IMR-90 (cell line): Measurements from ENCODE around the gene IQCF2. TPM values are rescaled to one million over a fixed set of nuclear protein-coding genes. Genes with fewer than 3 reads are reported as not detected.
"Not testable (repeated sequence)": the region's sequence is repeated elsewhere in the genome, so short reads cannot be mapped to it uniquely, and the experiment has no call there.

Experiments used
- ATAC-seq: fragments of 200-7000 bp; cut with Tn5 transposase; 2 replicates; pipeline ENCODE4 v1.9.1; 2020; ENCODE audit warnings: low read depth, mild to moderate bottlenecking, moderate library complexity
- BruUV-seq: library from RNA; stranded (reverse); fragments of 400-500 nt; replicated peaks from 2 replicates; lab custom pipeline; 2021; lab: Mats Ljungman, UMichigan
- CTCF ChIA-PET: fragments of 300-600 bp; formaldehyde crosslinking; extraction: SDS; loops from one replicate; lab custom pipeline; 2021; ENCODE audit warnings: antibody characterized with exemption; lab: Yijun Ruan, JAX
- POLR2A ChIA-PET: fragments of 300-600 bp; sonication (Branson Sonifier 250); formaldehyde crosslinking; loops from one replicate; lab custom pipeline; 2022; ENCODE audit warnings: antibody characterized with exemption; ENCODE audit not compliant: unreplicated experiment; lab: Charles Lee
- DNase-seq: peaks from one replicate; pipeline ENCODE4 v3.0.0; 2013
- H2AFZ ChIP-seq: replicated peaks from 2 replicates; pipeline ENCODE3; 2013; ENCODE audit warnings: low read length, mild to moderate bottlenecking; ENCODE audit not compliant: poor library complexity
- H2AK5ac ChIP-seq: 2 replicates; pipeline ENCODE4 v1.6.1; 2013; ENCODE audit warnings: low read depth, low read length, inconsistent platforms
- H2AK9ac ChIP-seq: replicated peaks from 2 replicates; pipeline ENCODE3; 2013; ENCODE audit warnings: mild to moderate bottlenecking, low read depth, low read length, moderate library complexity; ENCODE audit not compliant: poor library complexity
- H2BK120ac ChIP-seq: 2 replicates; pipeline ENCODE4 v1.6.1; 2013; ENCODE audit warnings: low read depth, low read length, inconsistent platforms
- H2BK15ac ChIP-seq: 3 replicates; pipeline ENCODE4 v1.6.1; 2013; ENCODE audit warnings: low read depth, low read length, inconsistent platforms
- H2BK20ac ChIP-seq: 2 replicates; pipeline ENCODE4 v1.6.1; 2013; ENCODE audit warnings: low read depth, mild to moderate bottlenecking, inconsistent platforms, low read length, moderate library complexity
- H2BK5ac ChIP-seq: 2 replicates; pipeline ENCODE4 v1.6.1; 2013; ENCODE audit warnings: mild to moderate bottlenecking, low read depth, low read length, inconsistent platforms; ENCODE audit not compliant: poor library complexity, severe bottlenecking
- H3K14ac ChIP-seq: replicated peaks from 2 replicates; pipeline ENCODE4 v1.6.1; 2013; ENCODE audit warnings: low read depth, low read length, inconsistent platforms
- H3K18ac ChIP-seq: 2 replicates; pipeline ENCODE4 v1.6.1; 2013; ENCODE audit warnings: low read depth, low read length, control low read depth
- H3K23ac ChIP-seq: 2 replicates; pipeline ENCODE4 v1.6.1; 2013; ENCODE audit warnings: low read depth, low read length, inconsistent platforms
- H3K27ac ChIP-seq: 2 replicates; pipeline ENCODE4 v1.5.1; 2013; ENCODE audit warnings: mild to moderate bottlenecking, control low read depth, low read length; ENCODE audit not compliant: insufficient read depth
- H3K27me3 ChIP-seq: 2 replicates; pipeline ENCODE4 v1.6.1; 2013; ENCODE audit warnings: low read length; ENCODE audit not compliant: control insufficient read depth, insufficient read depth
- H3K36me3 ChIP-seq: 2 replicates; pipeline ENCODE4 v1.6.1; 2013; ENCODE audit warnings: low read length, mixed read lengths; ENCODE audit not compliant: control insufficient read depth, insufficient read depth
- H3K4ac ChIP-seq: 2 replicates; pipeline ENCODE4 v1.6.1; 2013; ENCODE audit warnings: low read depth, low read length, inconsistent platforms
- H3K4me1 ChIP-seq: 2 replicates; pipeline ENCODE4 v1.6.1; 2013; ENCODE audit warnings: low read length, mixed read lengths; ENCODE audit not compliant: control insufficient read depth, insufficient read depth
- H3K4me2 ChIP-seq: 2 replicates; pipeline ENCODE4 v1.6.1; 2013; ENCODE audit warnings: low read depth, mild to moderate bottlenecking, control low read depth, low read length, moderate library complexity
- H3K4me3 ChIP-seq: 2 replicates; pipeline ENCODE4 v1.5.1; 2013; ENCODE audit warnings: low read depth, mild to moderate bottlenecking, control low read depth, low read length, moderate library complexity; ENCODE audit not compliant: insufficient read depth
- H3K56ac ChIP-seq: 2 replicates; pipeline ENCODE4 v1.6.1; 2013; ENCODE audit warnings: low read length, inconsistent platforms; ENCODE audit not compliant: insufficient read depth; ENCODE audit errors: extremely low read depth
- H3K79me1 ChIP-seq, 2 experiments: 2 replicates each; pipeline ENCODE4 v1.6.1; 2013; ENCODE audit warnings: low read length in 2 of 2, inconsistent platforms in 1 of 2, low read depth in 1 of 2
- H3K9ac ChIP-seq: 2 replicates; pipeline ENCODE4 v1.6.1; 2013; ENCODE audit warnings: low read depth, low read length, control low read depth
- H3K9me1 ChIP-seq: 2 replicates; pipeline ENCODE4 v1.6.1; 2013; ENCODE audit warnings: low read length, inconsistent platforms; ENCODE audit not compliant: insufficient read depth
- H3K9me3 ChIP-seq: 2 replicates; pipeline ENCODE4 v1.6.1; 2013; ENCODE audit warnings: low read length; ENCODE audit not compliant: control insufficient read depth, insufficient read depth
- H4K20me1 ChIP-seq: 2 replicates; pipeline ENCODE4 v1.6.1; 2013; ENCODE audit warnings: low read length, inconsistent platforms; ENCODE audit not compliant: insufficient read depth
- H4K5ac ChIP-seq: 2 replicates; pipeline ENCODE4 v1.6.1; 2013; ENCODE audit warnings: mild to moderate bottlenecking, low read depth, low read length, control low read depth
- H4K8ac ChIP-seq, 2 experiments: 2 replicates each; pipeline ENCODE4 v1.6.1; 2013; ENCODE audit warnings: low read depth in 2 of 2, low read length in 2 of 2, control low read depth in 1 of 2, inconsistent platforms in 1 of 2
- H4K91ac ChIP-seq: 2 replicates; pipeline ENCODE4 v1.6.1; 2013; ENCODE audit warnings: low read depth, low read length, inconsistent platforms; ENCODE audit not compliant: insufficient read depth
- WGBS, 2 experiments: methylation state at CpG; one replicate each; pipeline versions ENCODE4 v1.1.5 to v1.1.7; 2013; ENCODE audit warnings: missing lambda C conversion rate in 2 of 2; ENCODE audit not compliant: insufficient read length in 1 of 2; ENCODE audit errors: extremely low coverage in 2 of 2; 5-methylcytosine and 5-hydroxymethylcytosine counted together
- dilution Hi-C: fragments of 300-500 bp; cut with HindIII; formaldehyde crosslinking; loops from one replicate; pipeline ENCODE4 v1.14.3; 2018; ENCODE audit warnings: low sequenced_read_pairs; ENCODE audit not compliant: unreplicated experiment
- in situ Hi-C: fragments of 300-500 bp; cut with MboI; formaldehyde crosslinking; loops from 3 replicates; pipeline ENCODE4 v1.14.3; 2019; ENCODE audit warnings: low sequenced_read_pairs, inconsistent platforms, mixed read lengths
- intact Hi-C: fragments of 100-400 bp; cut with micrococcal nuclease; formaldehyde crosslinking; loops from 2 replicates; pipeline ENCODE4 v1.10.0; 2022
- polyA plus RNA-seq, 3 experiments: library from polyadenylated mRNA; depleted of rRNA; stranded (reverse); fragments of >200 nt; gene quantifications; 2 replicates each; pipeline ENCODE4 v1.2.3, GENCODE V29; 2012; ENCODE audit warnings: low replicate concordance in 1 of 3
- total RNA-seq: library from RNA; depleted of rRNA; stranded (reverse); fragments of >200 nt; gene quantifications from 2 replicates; pipeline ENCODE4 v1.2.3, GENCODE V29; 2012

The IQCF2 gene
- total and polyA plus RNA-seq, 2 of the 4 experiments (the other 2 are of a cell fraction), result not detected

DNA sequence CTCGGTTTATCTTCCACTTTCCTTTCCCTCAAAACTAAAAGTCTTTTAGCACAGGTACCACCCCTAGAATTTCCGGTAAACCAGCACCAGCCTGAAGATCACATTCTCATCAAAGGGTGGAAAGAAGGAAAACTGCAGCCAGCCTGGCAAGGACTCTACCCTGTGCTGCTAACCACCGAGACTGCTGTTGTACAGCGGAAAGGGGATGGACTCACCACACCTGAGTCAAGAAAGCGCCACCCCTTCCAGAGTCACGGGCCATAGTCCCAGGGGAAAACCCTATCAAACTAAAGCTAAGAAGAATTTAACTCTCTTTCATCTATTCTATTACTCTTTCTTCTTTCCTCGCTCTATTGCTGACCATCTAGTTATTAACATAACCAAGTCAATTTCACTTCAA is 38.6 kb downstream of the IQCF2 start:
- H3K4me2 ChIP-seq, H4K91ac ChIP-seq, H2AFZ ChIP-seq, in situ Hi-C loops, POLR2A ChIA-PET, H4K8ac ChIP-seq, H2BK5ac ChIP-seq, BruUV-seq, H3K79me1 ChIP-seq, H3K27ac ChIP-seq, H4K5ac ChIP-seq, DNase-seq, H4K20me1 ChIP-seq, H3K9me3 ChIP-seq, H3K56ac ChIP-seq, H3K4me1 ChIP-seq, H3K18ac ChIP-seq, H2BK20ac ChIP-seq, ATAC-seq, H2AK9ac ChIP-seq, CTCF ChIA-PET, H2BK120ac ChIP-seq, H3K36me3 ChIP-seq, H3K27me3 ChIP-seq, H3K9me1 ChIP-seq, H3K14ac ChIP-seq, H3K23ac ChIP-seq, H3K4ac ChIP-seq, H2BK15ac ChIP-seq, H2AK5ac ChIP-seq, dilution Hi-C loops, H3K9ac ChIP-seq, H3K4me3 ChIP-seq: not testable (repeated sequence)
- intact Hi-C loops, result loop anchor here (10.0 kb wide), 1 partner anchor 165 kb away; no protein-coding TSS in a partner anchor
- 56% methylated on average over 4 of the region's 7 CpGs; no CpG with 5 or more reads in 1 of the 2 experiments for WGBS, 2 experiments

DNA sequence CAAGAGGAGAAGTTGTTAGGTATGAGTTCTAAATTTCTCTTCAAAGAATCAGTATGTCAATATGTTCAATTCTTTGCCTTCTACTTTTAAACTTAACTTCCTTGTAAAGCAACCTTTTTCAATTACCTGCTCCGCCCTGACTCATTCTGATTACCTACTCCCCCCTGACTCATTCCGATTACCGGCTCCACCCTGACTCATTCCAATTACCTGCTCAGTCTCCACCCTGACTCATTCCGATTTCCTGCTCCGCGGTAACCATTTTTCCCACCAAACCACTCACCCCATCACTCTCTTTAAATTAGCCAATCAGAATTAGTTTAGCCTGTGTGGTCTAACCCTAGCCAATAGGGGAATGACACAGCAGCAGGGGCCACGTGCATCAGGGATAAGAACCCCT is 40.9 kb downstream of the IQCF2 start:
- H2AK5ac ChIP-seq, H4K5ac ChIP-seq, ATAC-seq, H4K8ac ChIP-seq, H2BK5ac ChIP-seq, H2BK15ac ChIP-seq, in situ Hi-C loops, BruUV-seq, H3K27me3 ChIP-seq, POLR2A ChIA-PET, H2BK20ac ChIP-seq, H2AK9ac ChIP-seq, H3K36me3 ChIP-seq, H2AFZ ChIP-seq, H3K4ac ChIP-seq, H3K56ac ChIP-seq, H3K79me1 ChIP-seq, H4K91ac ChIP-seq, H3K14ac ChIP-seq, CTCF ChIA-PET, DNase-seq, H3K9ac ChIP-seq, H3K9me1 ChIP-seq, H3K4me1 ChIP-seq, dilution Hi-C loops, H3K9me3 ChIP-seq, H3K4me3 ChIP-seq, H4K20me1 ChIP-seq, H3K23ac ChIP-seq, H3K18ac ChIP-seq, H3K4me2 ChIP-seq, H3K27ac ChIP-seq, H2BK120ac ChIP-seq: not testable (repeated sequence)
- 63% methylated on average over 3 of the region's 7 CpGs; no CpG with 5 or more reads in 1 of the 2 experiments for WGBS, 2 experiments
- intact Hi-C loops, result loop anchor here (10.0 kb wide), 1 partner anchor 168 kb away; no protein-coding TSS in a partner anchor
